Inflammatory macrophage (primary cell): ENCODE results near the gene MAP1B.

Experiments used
- DNase-seq, 2 donors: peaks; one replicate each; pipeline ENCODE4 v3.0.0-alpha.2; 2020 to 2022

The MAP1B gene

GRCh38 chr5:72134226-72134899 lies 27.1 kb downstream of the MAP1B start:
- DNase-seq, result no peak

- peak; percentile 10 to 16 for DNase-seq
These were observed 30.6 kb downstream of the MAP1B start for GRCh38 chr5:72137826-72138409.

GRCh38 chr5:72138943-72139521 lies 31.8 kb downstream of the MAP1B start:
- no peak for DNase-seq

GRCh38 chr5:72140711-72141110 lies 33.4 kb downstream of the MAP1B start:
- DNase-seq, result no peak

- DNase-seq, result no peak
These were observed 34.4 kb downstream of the MAP1B start for GRCh38 chr5:72141440-72142355.

- no peak for DNase-seq
These were observed 37.5 kb downstream of the MAP1B start for GRCh38 chr5:72144762-72145161.

GRCh38 chr5:72145348-72145747 lies 38.1 kb downstream of the MAP1B start:
- DNase-seq, result no peak

GRCh38 chr5:72146056-72146455 lies 38.8 kb downstream of the MAP1B start:
- DNase-seq, result no peak

GRCh38 chr5:72147569-72147968 lies 40.3 kb downstream of the MAP1B start:
- DNase-seq, result no peak

- DNase-seq, result no peak
These were observed 42.5 kb downstream of the MAP1B start for GRCh38 chr5:72149742-72150141.

- DNase-seq, result no peak
These were observed 43.9 kb downstream of the MAP1B start for GRCh38 chr5:72151169-72151568.

GRCh38 chr5:72151646-72152045 lies 44.4 kb downstream of the MAP1B start:
- DNase-seq, result no peak

GRCh38 chr5:72152545-72152944 lies 45.3 kb downstream of the MAP1B start:
- no peak for DNase-seq

GRCh38 chr5:72153551-72153950 lies 46.3 kb downstream of the MAP1B start:
- no peak for DNase-seq

GRCh38 chr5:72154076-72154756 lies 46.9 kb downstream of the MAP1B start:
- DNase-seq, result no peak

GRCh38 chr5:72156946-72157624 lies 49.8 kb downstream of the MAP1B start:
- no peak for DNase-seq

- no peak for DNase-seq
These were observed 50.3 kb downstream of the MAP1B start for GRCh38 chr5:72157625-72157962.

GRCh38 chr5:72159501-72159911 lies 52.2 kb downstream of the MAP1B start:
- no peak for DNase-seq

GRCh38 chr5:72160329-72160728 lies 53.1 kb downstream of the MAP1B start:
- DNase-seq, result no peak

- DNase-seq, result no peak
These were observed 53.7 kb downstream of the MAP1B start for GRCh38 chr5:72160959-72161358.

GRCh38 chr5:72161951-72162350 lies 54.7 kb downstream of the MAP1B start:
- no peak for DNase-seq

GRCh38 chr5:72163349-72163983 lies 56.2 kb downstream of the MAP1B start:
- DNase-seq, result no peak
